Upper lobe of right lung (tissue), 1 donor: ENCODE measurements around the gene VPS18. TPM values are rescaled to one million over a fixed set of nuclear protein-coding genes. Genes with fewer than 3 reads are reported as not detected.
"Not testable (repeated sequence)": the region's sequence is repeated elsewhere in the genome, so short reads cannot be mapped to it uniquely, and the experiment has no call there.

ENCODE experiments used
- ATAC-seq: fragments of 200-7000 bp; cut with Tn5 transposase; one replicate; pipeline ENCODE4 v1.9.1; 2020; ENCODE audit warnings: mild to moderate bottlenecking, moderate library complexity
- DNase-seq: peaks from one replicate; pipeline ENCODE4 v3.0.0-alpha.2; 2020
- H3K27ac ChIP-seq: fragments of 200-600 bp; one replicate; pipeline ENCODE4 v1.8.0; 2022
- H3K27me3 ChIP-seq: fragments of 200-600 bp; one replicate; pipeline ENCODE4 v1.8.0; 2022; ENCODE audit warnings: mild to moderate bottlenecking
- H3K36me3 ChIP-seq: fragments of 200-600 bp; one replicate; pipeline ENCODE4 v1.8.0; 2022
- H3K4me1 ChIP-seq: fragments of 200-600 bp; one replicate; pipeline ENCODE4 v1.8.0; 2022
- H3K4me3 ChIP-seq: fragments of 200-600 bp; one replicate; pipeline ENCODE4 v1.8.0; 2022; ENCODE audit warnings: mild to moderate bottlenecking
- H3K9me3 ChIP-seq: fragments of 200-600 bp; one replicate; pipeline ENCODE4 v1.8.0; 2022
- intact Hi-C: fragments of 100-400 bp; cut with DNase I; formaldehyde crosslinking; loops from one replicate; pipeline ENCODE4 v1.11.0; 2022
- total RNA-seq: library from RNA; stranded (reverse); fragmentation: NEBNext Ultra II Directional; extraction: Animal tissue kit (Norgen Biotek cat#: 25700); gene quantifications from one replicate; pipeline ENCODE4 v1.2.1, GENCODE V29; 2021
- TF ChIP-seq, protein P1 (sequence below): fragments of 200-600 bp; IDR thresholded peaks from one replicate; pipeline ENCODE4 v1.8.0; 2022; ENCODE audit warnings: antibody characterized with exemption
- donor health status: DM: no; HTN: yes; CAD: no; lungs with severe emphysema.

Gene VPS18
- total RNA-seq, 1 donor from 2014 or later = 24.5 TPM

- no peaks in the 10 kb centered on the region for H3K9me3 ChIP-seq
- no peaks in the 10 kb centered on the region for H3K4me1 ChIP-seq
- intact Hi-C loops = no loop called here
- ATAC-seq (peak; percentile 83), DNase-seq (peak; percentile 88)
- H3K27ac ChIP-seq = no peak overlapping the region
- TF ChIP-seq, protein P1, sequence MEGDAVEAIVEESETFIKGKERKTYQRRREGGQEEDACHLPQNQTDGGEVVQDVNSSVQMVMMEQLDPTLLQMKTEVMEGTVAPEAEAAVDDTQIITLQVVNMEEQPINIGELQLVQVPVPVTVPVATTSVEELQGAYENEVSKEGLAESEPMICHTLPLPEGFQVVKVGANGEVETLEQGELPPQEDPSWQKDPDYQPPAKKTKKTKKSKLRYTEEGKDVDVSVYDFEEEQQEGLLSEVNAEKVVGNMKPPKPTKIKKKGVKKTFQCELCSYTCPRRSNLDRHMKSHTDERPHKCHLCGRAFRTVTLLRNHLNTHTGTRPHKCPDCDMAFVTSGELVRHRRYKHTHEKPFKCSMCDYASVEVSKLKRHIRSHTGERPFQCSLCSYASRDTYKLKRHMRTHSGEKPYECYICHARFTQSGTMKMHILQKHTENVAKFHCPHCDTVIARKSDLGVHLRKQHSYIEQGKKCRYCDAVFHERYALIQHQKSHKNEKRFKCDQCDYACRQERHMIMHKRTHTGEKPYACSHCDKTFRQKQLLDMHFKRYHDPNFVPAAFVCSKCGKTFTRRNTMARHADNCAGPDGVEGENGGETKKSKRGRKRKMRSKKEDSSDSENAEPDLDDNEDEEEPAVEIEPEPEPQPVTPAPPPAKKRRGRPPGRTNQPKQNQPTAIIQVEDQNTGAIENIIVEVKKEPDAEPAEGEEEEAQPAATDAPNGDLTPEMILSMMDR = peak; percentile 76
- peaks cover 21% of the 10 kb centered on the region for H3K36me3 ChIP-seq
- no peak overlapping the region for H3K4me3 ChIP-seq
- peaks cover 3% of the 10 kb centered on the region for H3K27me3 ChIP-seq
These were observed 34.9 kb upstream of the VPS18 start for GRCh38 chr15:40859206-40859851.

- H3K36me3 ChIP-seq, intact Hi-C loops, H3K27me3 ChIP-seq, H3K27ac ChIP-seq, H3K9me3 ChIP-seq, DNase-seq, H3K4me3 ChIP-seq, H3K4me1 ChIP-seq, ATAC-seq: not testable (repeated sequence)
These were observed 33.1 kb upstream of the VPS18 start for GRCh38 chr15:40861147-40861546.

DNA sequence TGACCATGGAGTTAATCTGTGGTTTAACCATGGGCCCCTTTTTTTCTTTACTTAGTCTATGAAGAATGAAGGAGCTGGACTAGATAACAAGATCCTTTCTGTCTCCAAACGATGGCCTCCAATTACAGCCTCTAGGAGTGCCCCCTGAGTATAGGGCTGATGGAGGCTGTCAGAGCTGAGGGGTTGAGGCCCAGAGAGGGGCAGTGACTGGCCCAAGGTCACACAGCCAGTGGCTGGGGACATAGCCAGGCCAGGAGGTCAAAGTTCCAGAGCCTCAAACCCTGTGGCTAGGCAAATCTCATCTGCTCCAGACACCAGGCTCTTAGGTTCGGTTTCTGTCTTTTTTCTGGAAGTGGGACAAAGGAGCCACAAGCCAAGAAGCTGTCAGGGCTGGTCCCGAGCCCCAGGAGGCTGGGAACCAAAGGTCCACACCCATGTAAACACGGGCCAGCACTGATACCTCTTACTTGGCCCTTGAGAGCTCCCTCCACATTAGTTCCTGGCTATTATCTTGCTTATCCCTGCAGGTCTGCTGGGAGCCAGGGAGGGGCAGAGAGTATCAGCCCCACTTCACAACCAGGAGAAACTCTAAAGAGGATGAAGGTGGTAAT is 30.5 kb upstream of the VPS18 start:
- no peaks in the 10 kb centered on the region for H3K9me3 ChIP-seq
- no peak overlapping the region for H3K27ac ChIP-seq
- H3K4me3 ChIP-seq = no peak overlapping the region
- intact Hi-C loops = no loop called here
- ATAC-seq = no peak
- no peaks in the 10 kb centered on the region for H3K4me1 ChIP-seq
- DNase-seq = no peak
- no peaks in the 10 kb centered on the region for H3K36me3 ChIP-seq
- peaks cover 3% of the 10 kb centered on the region for H3K27me3 ChIP-seq
- TF ChIP-seq, protein P1 = no peak

- ATAC-seq = no peak
- H3K36me3 ChIP-seq = no peaks in the 10 kb centered on the region
- H3K4me1 ChIP-seq = no peaks in the 10 kb centered on the region
- intact Hi-C loops = no loop called here
- H3K9me3 ChIP-seq = no peaks in the 10 kb centered on the region
- no peak overlapping the region for H3K27ac ChIP-seq
- DNase-seq = no peak
- H3K4me3 ChIP-seq = no peak overlapping the region
- peaks cover 3% of the 10 kb centered on the region for H3K27me3 ChIP-seq
- TF ChIP-seq, protein P1 = no peak
These were observed 27.1 kb upstream of the VPS18 start for GRCh38 chr15:40867199-40867598.

- ATAC-seq (no peak), DNase-seq (no peak)
- no peaks in the 10 kb centered on the region for H3K9me3 ChIP-seq
- no peaks in the 10 kb centered on the region for H3K36me3 ChIP-seq
- TF ChIP-seq, protein P1 = no peak
- peaks cover 6% of the 10 kb centered on the region for H3K27me3 ChIP-seq
- intact Hi-C loops = no loop called here
- no peak overlapping the region for H3K4me3 ChIP-seq
- H3K27ac ChIP-seq = no peak overlapping the region
- H3K4me1 ChIP-seq = peaks cover 10% of the 10 kb centered on the region
These were observed 24.6 kb upstream of the VPS18 start for GRCh38 chr15:40869686-40870085.

- Histone ChIP-seq H3K4me3 (no peak overlapping the region), H3K36me3 (no peaks in the 10 kb centered on the region), H3K4me1 (peaks cover 10% of the 10 kb centered on the region), H3K27me3 (peaks cover 6% of the 10 kb centered on the region), H3K27ac (no peak overlapping the region), H3K9me3 (no peaks in the 10 kb centered on the region)
- intact Hi-C loops = no loop called here
- ATAC-seq = no peak
- no peak for DNase-seq
- TF ChIP-seq, protein P1 = no peak
These were observed 23.5 kb upstream of the VPS18 start for GRCh38 chr15:40870716-40871115.
